Cardiac fibroblast (primary cell): ENCODE measurements around the gene PRRT2.
"Not testable (repeated sequence)": the region's sequence is repeated elsewhere in the genome, so short reads cannot be mapped to it uniquely, and the experiment has no call there.

Source experiments
- DNase-seq, 2 donors: peaks; one replicate each; pipeline versions ENCODE4 v3.0.0 to v3.0.0-alpha.2; 2010; ENCODE audit warnings: low read depth in 2 of 2
- H3K4me3 ChIP-seq, 2 donors: replicated peaks in 1 of 2; 1 replicate in 1 of 2; 2 replicates in 1 of 2; pipeline ENCODE4 v1.5.1; 2011; ENCODE audit warnings: low read depth in 2 of 2, low read length in 2 of 2, mild to moderate bottlenecking in 2 of 2, moderate library complexity in 1 of 2
- TF ChIP-seq, protein P1 (sequence below): IDR thresholded peaks from one replicate; pipeline ENCODE4 v1.5.1; 2011; ENCODE audit warnings: low read depth, mild to moderate bottlenecking, low read length, inconsistent platforms

PRRT2 gene

DNA sequence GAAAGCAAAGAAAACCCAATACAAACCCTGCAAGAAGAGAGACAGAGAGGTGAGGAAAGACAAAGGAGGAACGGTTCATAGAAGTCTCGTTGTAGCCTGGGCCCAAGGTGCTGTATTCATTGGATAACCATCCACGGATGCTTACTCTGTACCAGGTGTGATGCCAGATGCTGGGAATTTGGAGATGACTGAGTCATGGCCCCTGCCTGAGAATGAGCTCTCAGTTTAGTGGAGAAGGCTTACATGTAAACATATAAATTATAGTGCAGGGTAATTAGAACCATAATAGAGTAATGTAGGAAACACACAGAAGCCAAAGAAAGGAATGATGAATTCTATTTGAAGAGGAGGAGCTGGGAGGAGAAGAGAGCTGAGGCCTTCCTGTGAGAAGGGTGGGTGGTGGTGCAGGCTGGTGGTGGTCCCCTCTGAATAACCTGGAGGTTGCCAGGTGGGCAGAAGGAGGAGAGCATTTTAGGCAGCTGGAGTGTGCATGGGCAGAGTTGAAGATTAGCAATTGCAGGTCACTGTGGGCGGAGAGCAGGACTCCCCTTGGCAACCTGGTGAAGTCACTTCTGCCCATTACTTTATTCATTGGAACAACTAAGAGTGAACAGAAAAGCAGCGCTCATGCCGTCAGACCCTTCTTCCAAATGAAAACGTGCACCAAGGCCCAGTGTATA, 41.6 kb upstream of the PRRT2 start:
- TF ChIP-seq, protein P1, sequence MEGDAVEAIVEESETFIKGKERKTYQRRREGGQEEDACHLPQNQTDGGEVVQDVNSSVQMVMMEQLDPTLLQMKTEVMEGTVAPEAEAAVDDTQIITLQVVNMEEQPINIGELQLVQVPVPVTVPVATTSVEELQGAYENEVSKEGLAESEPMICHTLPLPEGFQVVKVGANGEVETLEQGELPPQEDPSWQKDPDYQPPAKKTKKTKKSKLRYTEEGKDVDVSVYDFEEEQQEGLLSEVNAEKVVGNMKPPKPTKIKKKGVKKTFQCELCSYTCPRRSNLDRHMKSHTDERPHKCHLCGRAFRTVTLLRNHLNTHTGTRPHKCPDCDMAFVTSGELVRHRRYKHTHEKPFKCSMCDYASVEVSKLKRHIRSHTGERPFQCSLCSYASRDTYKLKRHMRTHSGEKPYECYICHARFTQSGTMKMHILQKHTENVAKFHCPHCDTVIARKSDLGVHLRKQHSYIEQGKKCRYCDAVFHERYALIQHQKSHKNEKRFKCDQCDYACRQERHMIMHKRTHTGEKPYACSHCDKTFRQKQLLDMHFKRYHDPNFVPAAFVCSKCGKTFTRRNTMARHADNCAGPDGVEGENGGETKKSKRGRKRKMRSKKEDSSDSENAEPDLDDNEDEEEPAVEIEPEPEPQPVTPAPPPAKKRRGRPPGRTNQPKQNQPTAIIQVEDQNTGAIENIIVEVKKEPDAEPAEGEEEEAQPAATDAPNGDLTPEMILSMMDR: no peak
- no peak overlapping the region for H3K4me3 ChIP-seq
- no peak for DNase-seq

DNA sequence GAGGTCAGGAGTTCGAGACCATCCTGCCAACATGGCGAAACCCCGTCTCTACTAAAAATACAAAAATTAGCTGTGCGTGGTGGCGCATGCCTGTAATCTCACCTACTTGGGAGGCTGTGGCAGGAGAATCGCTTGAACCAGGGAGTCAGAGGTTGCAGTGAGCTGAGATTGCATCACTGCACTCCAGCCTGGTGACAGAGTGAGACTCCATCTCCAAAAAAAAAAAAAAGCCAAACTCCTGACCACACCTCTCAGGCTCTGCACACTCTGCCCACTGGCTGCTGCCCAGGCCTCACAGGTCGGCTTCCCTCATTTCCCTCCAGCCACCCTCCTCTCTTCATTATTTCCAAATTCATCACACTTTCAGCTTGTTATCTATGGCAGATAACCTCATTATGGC, 39.7 kb upstream of the PRRT2 start:
- not testable (repeated sequence) for H3K4me3 ChIP-seq
- DNase-seq: peak in 1 of 2 donors; percentile 10

DNA sequence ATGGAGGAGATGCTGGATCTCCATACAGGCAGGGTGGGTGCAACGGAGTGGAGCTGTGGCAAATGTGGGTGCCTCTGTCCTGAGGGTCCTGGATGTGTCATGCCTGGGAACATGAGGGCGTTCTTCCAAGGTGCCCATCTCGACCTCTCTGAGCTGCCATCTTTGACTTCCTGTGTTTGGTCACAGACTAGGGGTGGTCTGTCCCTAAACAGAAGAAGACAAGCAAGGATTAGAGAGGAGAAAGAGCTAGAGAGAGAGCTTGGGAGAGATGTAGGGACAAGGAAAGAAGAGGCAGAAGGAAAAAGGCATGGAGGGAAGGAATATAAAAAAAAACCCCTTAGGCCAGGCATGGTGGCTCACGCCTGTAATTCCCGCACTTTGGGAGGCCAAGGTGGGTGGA, 37.3 kb upstream of the PRRT2 start:
- DNase-seq: no peak
- H3K4me3 ChIP-seq: no peak overlapping the region
- TF ChIP-seq, protein P1: no peak

DNA sequence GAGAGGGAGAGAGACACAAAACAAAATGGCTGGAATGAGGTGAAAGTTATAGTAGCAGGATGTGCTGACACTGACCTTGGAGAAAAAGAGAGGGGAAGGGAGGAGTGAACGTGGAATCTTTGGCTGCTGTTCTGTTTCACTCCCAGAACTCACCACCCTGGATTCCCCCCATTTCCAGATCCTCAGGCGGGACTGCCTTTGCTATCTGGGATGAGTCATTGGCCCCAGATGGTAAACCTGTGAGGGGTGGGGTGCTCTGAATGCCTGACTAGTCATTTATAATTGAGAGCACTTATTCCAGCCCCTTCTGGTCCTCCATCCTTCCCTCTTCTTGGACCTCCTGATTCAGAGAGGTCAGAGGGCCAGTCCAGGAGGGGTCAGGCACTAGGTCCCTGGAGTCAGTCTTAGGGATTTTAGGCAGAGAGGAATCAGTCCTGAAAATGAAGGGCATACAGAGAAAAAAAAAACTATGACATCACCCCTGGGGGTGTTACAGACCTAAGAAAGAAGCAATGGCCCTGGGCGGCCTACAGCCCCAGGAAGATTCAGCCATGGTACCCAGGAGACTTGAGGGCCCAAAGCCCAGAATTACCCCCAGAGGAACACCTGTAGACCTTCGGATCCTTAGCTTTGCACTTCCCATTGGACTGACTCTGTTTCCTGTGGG, 36.1 kb upstream of the PRRT2 start:
- peak; percentile 20 to 38 for DNase-seq
- TF ChIP-seq, protein P1: no peak
- H3K4me3 ChIP-seq: no peak overlapping the region

DNA sequence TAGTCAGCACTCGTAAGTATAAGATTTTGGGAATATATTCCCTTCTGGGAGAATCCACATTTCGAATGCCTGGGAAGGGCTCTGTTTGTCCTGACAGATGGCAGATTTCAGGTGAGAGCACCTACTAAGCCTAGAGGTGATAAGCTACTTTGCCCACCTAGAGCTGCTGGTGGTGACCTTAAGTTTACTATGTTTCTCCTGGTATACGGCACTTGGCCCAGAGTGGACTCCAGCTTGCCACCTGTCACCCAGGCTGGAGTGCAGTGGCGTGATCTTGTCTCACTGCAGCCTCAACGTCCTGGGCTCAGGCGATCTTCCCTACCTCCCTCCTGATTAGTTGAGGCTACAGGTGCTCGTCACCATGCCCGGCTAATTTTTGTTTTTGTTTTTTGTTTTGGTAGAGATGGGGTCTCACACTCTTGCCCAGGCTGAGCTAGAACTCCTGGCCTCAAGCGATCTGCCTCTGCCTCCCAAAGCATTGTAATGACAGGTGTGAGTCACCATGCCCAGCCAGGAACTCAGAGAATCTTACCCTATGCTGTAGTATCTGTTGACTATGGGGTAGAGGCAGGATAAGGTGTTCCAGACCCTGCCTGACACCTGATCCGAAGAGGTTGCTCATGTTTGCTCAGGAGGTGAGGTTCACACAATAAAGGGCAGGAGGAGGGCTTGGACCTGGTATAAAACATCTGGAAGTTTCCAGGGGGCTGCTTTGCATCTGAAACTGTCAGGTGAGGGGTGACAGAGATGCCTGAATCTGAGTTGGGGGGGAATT, 34.2 kb upstream of the PRRT2 start, which contains the start of gene ZG16:
Gene ZG16, plus strand, starts transcription at position 681 of the 775 bp plus-strand sequence. CDS start 1,011 bp downstream, outside the sequence.
- TF ChIP-seq, protein P1: no peak
- DNase-seq: no peak
- H3K4me3 ChIP-seq: no peak within 1 kb of the TSS

DNA sequence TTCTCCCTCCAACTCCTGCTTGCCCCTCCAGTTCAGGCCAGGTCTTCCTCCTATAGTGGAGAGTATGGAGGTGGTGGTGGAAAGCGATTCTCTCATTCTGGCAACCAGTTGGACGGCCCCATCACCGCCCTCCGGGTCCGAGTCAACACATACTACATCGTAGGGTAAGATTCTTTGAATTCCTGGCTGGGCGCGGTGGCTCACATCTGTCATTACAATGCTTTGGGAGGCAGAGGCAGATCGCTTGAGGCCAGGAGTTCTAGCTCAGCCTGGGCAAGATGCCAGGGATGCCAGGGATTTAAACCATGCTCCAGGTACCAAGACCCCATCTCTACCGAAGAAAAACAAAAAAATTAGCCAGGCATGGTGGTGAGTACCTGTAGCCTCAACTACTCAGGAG, 32.5 kb upstream of the PRRT2 start:
- TF ChIP-seq, protein P1: no peak
- DNase-seq: peak in 1 of 2 donors; percentile 4
- no peak overlapping the region for H3K4me3 ChIP-seq

DNA sequence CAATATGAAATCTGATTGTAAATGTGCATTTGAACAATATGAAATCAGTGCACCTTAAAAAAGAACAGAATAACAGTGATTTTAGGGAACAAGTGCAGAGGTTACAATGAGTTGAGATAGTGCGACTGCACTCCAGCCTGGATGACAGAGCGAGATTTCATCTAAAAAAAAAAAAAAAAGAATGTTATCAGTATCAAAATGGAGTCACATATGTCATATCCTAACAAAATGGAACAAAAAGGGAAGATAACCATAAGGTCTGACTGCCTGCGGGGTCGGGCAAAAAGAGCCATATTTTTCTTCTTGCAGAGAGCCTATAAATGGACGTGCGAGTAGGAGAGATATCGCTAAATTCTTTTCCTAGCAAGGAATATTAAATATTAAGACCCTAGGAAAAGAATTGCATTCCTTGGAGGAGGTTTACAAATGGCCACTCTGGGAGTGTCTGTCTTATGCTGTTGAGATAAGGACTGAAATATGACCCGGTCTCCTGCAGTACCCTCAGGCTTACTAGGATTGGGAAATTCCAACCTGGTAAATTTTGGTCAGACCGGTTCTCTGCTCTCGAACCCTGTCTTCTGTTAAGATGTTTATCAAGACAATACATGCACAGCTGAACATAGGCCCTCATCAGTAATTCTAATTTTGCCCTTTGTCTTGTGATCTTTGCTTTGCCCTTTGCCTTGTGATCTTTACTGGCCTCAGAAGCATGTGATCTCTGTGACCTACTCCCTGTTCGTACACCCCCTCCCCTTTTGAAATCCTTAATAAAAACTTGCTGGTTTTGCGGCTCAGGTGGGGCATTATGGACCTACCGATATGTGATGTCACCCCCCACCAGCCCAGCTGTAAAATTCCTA, 28.7 kb upstream of the PRRT2 start:
- DNase-seq: not testable (repeated sequence)

More for the DNA sequence above, 28.7 kb upstream of the PRRT2 start:
- not testable (repeated sequence) for H3K4me3 ChIP-seq
